HG03460 (cell line): ENCODE data around the gene ADCY9.
"Not testable (repeated sequence)": the region's sequence is repeated elsewhere in the genome, so short reads cannot be mapped to it uniquely, and the experiment has no call there.

Source experiments
- ATAC-seq: cut with Tn5 transposase; IDR thresholded peaks from one replicate; pipeline ENCODE4 v1.9.1; 2021; ENCODE audit not compliant: unreplicated experiment

Gene ADCY9

GRCh38 chr16:3934491-3935181 lies 181.6 kb downstream of the ADCY9 start:
- ATAC-seq, result no peak

- not testable (repeated sequence) for ATAC-seq
Measured at GRCh38 chr16:3927147-3927546, 189.1 kb downstream of the ADCY9 start.

GRCh38 chr16:3924763-3925162 lies 191.5 kb downstream of the ADCY9 start:
- no peak for ATAC-seq

- no peak for ATAC-seq
Measured at GRCh38 chr16:3922241-3922640, 194.0 kb downstream of the ADCY9 start.

GRCh38 chr16:3920206-3920605 lies 196.0 kb downstream of the ADCY9 start:
- no peak for ATAC-seq

- no peak for ATAC-seq
Measured at GRCh38 chr16:3919413-3919812, 196.8 kb downstream of the ADCY9 start.

- ATAC-seq, result no peak
Measured at GRCh38 chr16:3915426-3916260, 200.6 kb downstream of the ADCY9 start.

- ATAC-seq, result no peak
Measured at GRCh38 chr16:3912897-3913296, 203.3 kb downstream of the ADCY9 start.
